Hematopoietic multipotent progenitor cell treated with erythropoietin and hydrocortisone succinate and interleukin-3 and kit ligand, for 17 days (in vitro differentiated cells): ENCODE measurements around the gene APOBEC3A.
A peak's percentile ranks its signal among the peaks of the same experiment; 100 is the strongest.
"Not testable (repeated sequence)": the region's sequence is repeated elsewhere in the genome, so short reads cannot be mapped to it uniquely, and the experiment has no call there.

ENCODE experiments used
- DNase-seq: peaks from one replicate; pipeline ENCODE4 v3.0.0-alpha.2; 2015; ENCODE audit warnings: low spot score

Gene APOBEC3A

GRCh38 chr22:38981005-38981991, 23.9 kb downstream of the APOBEC3A start:
- no peak for DNase-seq

GRCh38 chr22:38981992-38982927, 24.9 kb downstream of the APOBEC3A start, which contains the start of gene APOBEC3B:
APOBEC3B (plus strand) TSS chr22:38982347; CDS start chr22:38982454, 107 bp downstream.
- DNase-seq = peak; percentile 83

GRCh38 chr22:38984224-38984623, 26.8 kb downstream of the APOBEC3A start:
- no peak for DNase-seq

GRCh38 chr22:38984784-38985757, 27.7 kb downstream of the APOBEC3A start:
- DNase-seq = not testable (repeated sequence)

GRCh38 chr22:38986629-38987028, 29.2 kb downstream of the APOBEC3A start:
- DNase-seq = no peak

- DNase-seq = no peak
Measured at GRCh38 chr22:38987171-38987895, 29.9 kb downstream of the APOBEC3A start.

- DNase-seq = no peak
Measured at GRCh38 chr22:38989466-38989865, 32.1 kb downstream of the APOBEC3A start.

- DNase-seq = not testable (repeated sequence)
Measured at GRCh38 chr22:38992871-38993371, 35.5 kb downstream of the APOBEC3A start.

GRCh38 chr22:38996105-38996504, 38.7 kb downstream of the APOBEC3A start:
- no peak for DNase-seq

- no peak for DNase-seq
Measured at GRCh38 chr22:38997518-38997917, 40.1 kb downstream of the APOBEC3A start.

GRCh38 chr22:39003165-39003638, 45.8 kb downstream of the APOBEC3A start:
- DNase-seq = peak; percentile 78

- no peak for DNase-seq
Measured at GRCh38 chr22:39007177-39007576, 49.8 kb downstream of the APOBEC3A start.

GRCh38 chr22:39008271-39008850, 51.0 kb downstream of the APOBEC3A start:
- not testable (repeated sequence) for DNase-seq

GRCh38 chr22:39010946-39011345, 53.5 kb downstream of the APOBEC3A start:
- no peak for DNase-seq
